Measurements from ENCODE around the gene WDR48.
A peak's percentile ranks its signal among the peaks of the same experiment; 100 is the strongest.
"Not testable (repeated sequence)": the region's sequence is repeated elsewhere in the genome, so short reads cannot be mapped to it uniquely, and the experiment has no call there.

WDR48 gene

DNA sequence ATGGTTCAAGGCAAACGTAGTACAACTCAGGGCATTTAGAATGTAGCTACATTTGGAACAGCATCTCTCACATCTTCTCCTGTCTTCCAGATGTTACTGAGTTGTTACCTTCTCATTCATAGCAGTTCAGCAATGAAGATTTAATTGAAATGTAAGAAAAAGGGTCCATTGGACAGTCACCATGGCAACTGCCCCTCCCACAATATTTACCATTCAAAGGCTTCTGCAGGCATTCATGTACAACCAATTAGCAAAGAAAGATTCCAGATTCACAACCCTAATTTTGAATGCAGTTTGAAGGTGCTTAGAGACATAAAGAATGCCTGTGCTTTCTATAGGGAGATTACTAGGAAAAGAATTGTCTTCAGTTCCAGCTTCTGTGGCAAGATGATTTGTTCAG, 22.3 kb upstream of the WDR48 start:
- TF ChIP-seq ZNF274 (IDR thresholded peaks at IDR 0.05; ENCODE audit: low read depth, low read length), result no peak
- H3K4me3 ChIP-seq (ENCODE audit: low read length), result no peak overlapping the region

DNA sequence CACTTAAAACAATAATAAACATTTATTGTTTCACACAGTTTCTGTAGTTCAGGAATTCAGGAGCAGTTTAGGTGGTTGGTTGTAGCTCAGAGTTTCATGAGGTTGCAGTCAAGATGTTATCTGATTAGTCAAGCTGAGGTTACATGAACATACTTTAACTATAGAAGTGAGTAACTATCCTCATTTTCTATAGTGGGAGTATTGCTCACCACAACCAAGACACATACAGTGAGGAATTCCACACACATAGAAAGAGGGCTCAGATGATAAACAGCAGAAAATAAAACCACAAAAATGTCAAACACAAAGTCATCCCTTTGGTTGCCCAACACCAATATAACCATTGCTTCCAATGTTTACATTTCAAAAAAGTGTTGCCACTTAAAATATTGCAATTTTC, 13.7 kb upstream of the WDR48 start:
- H3K4me3 ChIP-seq (ENCODE audit: low read length), result no peak overlapping the region
- no peak for TF ChIP-seq ZNF274 (IDR thresholded peaks at IDR 0.05; ENCODE audit: low read depth, low read length)

DNA sequence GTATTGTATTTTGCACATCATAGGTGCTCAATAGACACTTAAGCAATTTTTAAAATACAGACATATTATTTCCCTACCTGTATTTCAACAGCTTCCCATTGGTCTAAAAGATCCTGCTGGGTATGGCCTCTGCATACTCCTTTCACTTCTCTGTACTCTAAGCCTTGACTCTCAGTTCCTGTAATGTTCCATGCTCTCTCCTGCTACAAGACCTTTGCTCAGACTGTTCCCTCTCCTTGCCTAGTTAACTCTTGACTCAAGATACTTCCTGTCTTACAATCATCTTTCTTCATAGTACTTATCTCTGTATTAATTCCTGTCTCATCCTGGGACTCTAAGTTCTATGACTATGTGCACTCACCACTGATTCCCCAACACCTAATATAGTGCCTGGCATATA, 1.8 kb upstream of the WDR48 start:
- H3K4me3 ChIP-seq (ENCODE audit: low read length), result no peak overlapping the region
- TF ChIP-seq ZNF274 (IDR thresholded peaks at IDR 0.05; ENCODE audit: low read depth, low read length), result no peak

DNA sequence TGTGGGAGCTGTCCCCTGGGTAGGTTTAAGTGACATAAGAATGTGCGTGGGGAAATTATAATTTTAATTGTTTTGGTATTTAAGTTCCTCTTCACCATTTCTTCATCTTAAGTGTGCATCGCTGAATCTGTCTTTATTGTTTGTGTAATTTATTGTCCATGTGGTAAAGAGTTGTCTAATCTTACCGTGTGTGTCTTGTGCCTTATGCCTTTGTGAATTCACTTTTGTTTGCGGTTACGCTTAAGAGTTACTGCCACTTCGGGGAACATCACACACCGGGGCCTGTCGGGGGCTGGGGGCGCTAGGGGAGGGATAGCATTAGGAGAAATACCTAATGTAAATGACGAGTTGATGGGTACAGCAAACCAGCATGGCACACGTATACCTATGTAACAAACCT, 767 bp downstream of the WDR48 start:
- peak overlapping the region; percentile 85 for H3K4me3 ChIP-seq (ENCODE audit: low read length)
- TF ChIP-seq ZNF274 (IDR thresholded peaks at IDR 0.05; ENCODE audit: low read depth, low read length), result no peak

DNA sequence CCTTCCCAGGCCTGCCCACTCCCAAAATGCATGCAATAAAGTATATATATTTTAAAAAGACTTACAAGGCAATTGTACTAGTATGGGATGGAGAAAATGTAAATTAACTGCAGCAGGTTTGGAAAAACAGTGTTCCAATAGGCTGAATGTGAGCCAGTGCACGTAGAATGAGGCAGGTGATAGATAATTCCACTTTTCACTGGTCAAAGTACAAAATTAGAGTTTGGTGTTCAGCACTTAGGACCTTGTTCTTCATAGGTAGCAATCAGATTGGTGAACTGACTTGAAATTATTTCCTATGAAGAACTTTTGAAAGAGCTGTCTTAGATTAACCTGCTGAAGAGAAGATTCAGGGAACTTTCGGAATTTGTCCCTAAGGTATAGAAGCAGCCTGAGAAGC, 1.9 kb downstream of the WDR48 start:
- no peak overlapping the region for H3K4me3 ChIP-seq (ENCODE audit: low read length)
- TF ChIP-seq ZNF274 (IDR thresholded peaks at IDR 0.05; ENCODE audit: low read depth, low read length), result no peak

DNA sequence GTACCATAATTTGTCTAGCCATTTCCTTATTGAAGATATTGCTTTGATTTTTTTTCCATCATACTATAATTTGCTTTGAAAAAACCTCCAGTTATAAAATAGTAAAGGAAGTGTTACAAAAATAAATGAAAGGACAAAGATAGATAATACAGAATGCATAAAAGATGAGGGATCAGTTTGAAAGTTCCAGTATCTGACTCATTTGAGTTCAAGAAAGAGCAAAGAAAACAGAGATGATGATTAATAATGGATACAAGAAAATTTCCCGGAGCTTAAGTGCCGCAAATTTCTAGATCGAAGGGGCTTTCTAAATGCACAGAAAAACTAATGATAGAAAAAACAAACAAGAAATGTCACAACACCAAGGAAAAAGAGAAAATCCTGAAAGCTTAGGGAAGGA, 4.3 kb downstream of the WDR48 start:
- no peak overlapping the region for H3K4me3 ChIP-seq (ENCODE audit: low read length)
- no peak for TF ChIP-seq ZNF274 (IDR thresholded peaks at IDR 0.05; ENCODE audit: low read depth, low read length)

DNA sequence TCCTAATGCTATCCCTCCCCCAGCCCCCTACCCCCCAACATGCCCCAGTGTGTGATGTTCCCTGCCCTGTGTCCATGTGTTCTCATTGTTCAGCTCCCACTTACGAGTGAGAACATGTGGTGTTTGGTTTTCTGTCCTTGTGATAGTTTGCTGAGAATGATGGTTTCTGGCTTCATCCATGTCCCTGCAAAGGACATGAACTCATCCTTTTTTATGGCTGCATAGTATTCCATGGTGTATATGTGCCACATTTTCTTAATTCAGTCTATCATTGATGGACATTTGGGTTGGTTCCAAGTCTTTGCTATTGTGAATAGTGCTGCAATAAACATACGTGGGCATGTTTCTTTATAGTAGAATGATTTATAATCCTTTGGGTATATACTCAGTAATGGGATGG, 9.4 kb downstream of the WDR48 start:
- H3K4me3 ChIP-seq (ENCODE audit: low read length), result not testable (repeated sequence)

DNA sequence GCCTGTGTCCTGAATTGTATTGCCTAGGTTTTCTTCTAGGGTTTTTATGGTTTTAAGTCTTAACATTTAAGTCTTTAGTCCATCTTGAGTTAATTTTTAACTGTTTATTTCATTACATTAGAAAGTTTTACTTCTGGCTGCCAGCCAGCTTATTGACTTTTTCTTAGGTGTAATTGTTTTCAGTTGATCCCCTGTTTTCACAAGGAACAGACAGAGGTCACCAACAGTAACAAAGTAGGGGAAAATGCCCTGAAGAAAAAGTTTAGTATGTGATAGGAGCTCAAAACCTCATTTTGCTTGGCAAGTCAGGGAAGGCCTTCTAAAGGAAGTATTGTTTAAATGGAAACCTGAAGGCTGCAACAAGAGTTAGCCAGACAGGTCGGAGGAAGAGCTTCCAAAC, 10.4 kb downstream of the WDR48 start:
- H3K4me3 ChIP-seq (ENCODE audit: low read length), result no peak overlapping the region
- TF ChIP-seq ZNF274 (IDR thresholded peaks at IDR 0.05; ENCODE audit: low read depth, low read length), result no peak

DNA sequence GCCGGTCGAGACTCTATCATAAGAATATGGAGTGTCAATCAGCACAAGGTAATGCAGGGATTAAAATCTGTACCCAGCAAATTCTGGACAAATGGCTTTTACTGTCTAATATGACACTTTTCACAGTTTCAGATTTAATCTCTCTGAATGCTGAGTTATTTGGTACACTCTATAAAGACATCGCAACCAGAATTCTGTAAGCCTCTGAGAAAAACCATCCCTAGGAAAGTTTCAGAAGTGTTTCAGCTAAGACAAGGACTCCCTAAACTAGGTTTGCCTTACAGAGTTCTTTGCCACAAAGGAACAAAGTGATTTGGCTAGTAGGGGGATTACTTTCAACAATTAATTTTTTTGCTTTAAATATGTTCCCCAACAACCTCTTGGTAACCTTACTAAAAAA, 11.3 kb downstream of the WDR48 start:
- no peak for TF ChIP-seq ZNF274 (IDR thresholded peaks at IDR 0.05; ENCODE audit: low read depth, low read length)
- H3K4me3 ChIP-seq (ENCODE audit: low read length), result no peak overlapping the region

DNA sequence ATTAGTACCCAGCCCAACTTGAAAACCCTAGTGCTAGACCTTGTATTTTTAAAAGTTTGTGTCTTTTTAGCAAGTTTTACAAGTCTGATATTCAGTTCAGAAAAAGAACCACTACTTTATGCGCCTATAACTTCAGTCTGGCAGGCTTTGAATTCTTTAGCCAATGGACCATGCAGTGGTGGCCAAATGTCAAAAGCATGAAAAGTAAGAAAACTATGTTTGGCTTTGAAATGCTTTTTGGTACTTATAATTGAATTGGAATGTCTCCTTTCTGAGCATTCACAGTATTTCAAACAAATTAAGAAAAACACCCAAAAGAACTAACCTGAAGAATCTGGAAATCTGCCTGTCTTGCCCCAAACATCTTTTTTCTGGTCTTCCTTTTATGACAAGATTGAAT, 12.8 kb downstream of the WDR48 start:
- TF ChIP-seq ZNF274 (IDR thresholded peaks at IDR 0.05; ENCODE audit: low read depth, low read length), result no peak
- H3K4me3 ChIP-seq (ENCODE audit: low read length), result no peak overlapping the region

DNA sequence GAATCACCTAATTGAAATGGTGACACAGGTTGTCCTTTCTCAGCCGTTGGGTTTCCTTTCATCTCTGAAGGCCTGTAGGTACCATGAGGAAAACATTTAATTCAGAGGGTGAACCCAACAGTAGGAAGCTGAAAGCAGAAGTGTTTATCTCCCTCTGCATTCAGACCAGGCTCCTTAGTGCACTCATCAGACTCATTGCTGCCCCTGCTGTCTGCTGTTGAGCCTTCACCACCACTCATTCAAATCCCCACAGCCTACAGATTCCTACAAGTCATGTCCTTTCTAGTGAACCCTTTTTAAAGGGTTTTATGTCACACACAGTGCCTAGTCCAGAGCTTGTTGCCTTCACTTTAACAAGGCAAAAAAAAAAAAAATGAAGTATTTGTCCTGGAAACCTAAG, 13.4 kb downstream of the WDR48 start:
- no peak for TF ChIP-seq ZNF274 (IDR thresholded peaks at IDR 0.05; ENCODE audit: low read depth, low read length)
- no peak overlapping the region for H3K4me3 ChIP-seq (ENCODE audit: low read length)

DNA sequence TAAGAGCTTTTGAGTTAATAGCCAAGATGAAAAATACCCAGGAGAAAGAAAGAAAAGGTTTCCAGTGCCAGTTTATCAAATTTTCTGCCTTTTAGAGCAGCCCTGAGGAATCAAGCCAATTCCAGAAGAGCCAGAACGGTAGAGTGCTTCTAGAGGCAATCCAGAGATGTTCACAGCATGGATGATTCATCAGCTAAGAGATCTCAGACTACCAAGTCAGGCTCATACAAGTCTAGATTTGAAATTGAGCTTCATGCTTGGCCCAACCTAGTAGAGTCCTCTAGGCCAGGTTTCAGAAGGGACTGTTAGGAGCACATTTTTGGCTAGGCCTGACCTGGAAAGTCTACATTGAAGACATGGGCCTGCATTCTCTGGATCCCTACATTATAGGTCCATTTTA, 15.5 kb downstream of the WDR48 start:
- no peak overlapping the region for H3K4me3 ChIP-seq (ENCODE audit: low read length)
- no peak for TF ChIP-seq ZNF274 (IDR thresholded peaks at IDR 0.05; ENCODE audit: low read depth, low read length)

DNA sequence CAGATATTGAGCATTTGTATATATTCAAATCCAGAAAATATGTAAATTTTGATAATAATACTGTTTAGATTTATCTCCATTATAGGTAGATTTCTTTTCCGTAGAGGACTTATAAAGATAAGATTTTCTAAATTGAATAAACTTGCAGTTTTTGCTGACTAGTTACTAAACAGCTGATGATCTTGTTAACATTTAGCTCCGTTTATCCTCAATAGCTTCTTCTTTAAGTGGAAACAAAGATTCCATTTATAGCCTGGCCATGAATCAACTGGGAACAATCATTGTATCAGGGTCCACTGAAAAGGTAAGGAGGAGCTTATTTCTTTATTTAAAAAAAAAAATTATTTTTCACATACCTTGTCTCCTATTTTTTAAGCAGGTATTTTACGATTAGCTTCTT, 16.7 kb downstream of the WDR48 start:
- H3K4me3 ChIP-seq (ENCODE audit: low read length), result no peak overlapping the region
- no peak for TF ChIP-seq ZNF274 (IDR thresholded peaks at IDR 0.05; ENCODE audit: low read depth, low read length)

DNA sequence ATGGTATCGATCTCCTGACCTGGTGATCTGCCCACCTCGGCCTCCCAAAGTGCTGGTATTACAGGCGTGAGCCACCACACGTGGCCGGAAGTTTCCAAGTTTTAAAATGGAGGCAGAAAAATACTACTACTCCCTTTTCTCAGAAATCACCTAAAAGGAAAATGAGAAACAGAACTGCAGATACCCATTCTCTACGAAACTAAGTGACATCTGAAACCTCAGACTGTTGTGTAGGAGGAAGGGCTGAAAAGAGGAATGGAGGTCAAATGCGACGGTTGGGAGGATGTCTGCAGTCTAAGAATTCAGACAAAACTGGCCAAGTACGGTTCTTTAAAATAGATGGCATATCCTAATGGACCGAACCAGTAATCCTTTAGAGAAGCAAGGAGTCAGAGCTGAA, 24.1 kb downstream of the WDR48 start:
- no peak for TF ChIP-seq ZNF274 (IDR thresholded peaks at IDR 0.05; ENCODE audit: low read depth, low read length)
- H3K4me3 ChIP-seq (ENCODE audit: low read length), result no peak overlapping the region

DNA sequence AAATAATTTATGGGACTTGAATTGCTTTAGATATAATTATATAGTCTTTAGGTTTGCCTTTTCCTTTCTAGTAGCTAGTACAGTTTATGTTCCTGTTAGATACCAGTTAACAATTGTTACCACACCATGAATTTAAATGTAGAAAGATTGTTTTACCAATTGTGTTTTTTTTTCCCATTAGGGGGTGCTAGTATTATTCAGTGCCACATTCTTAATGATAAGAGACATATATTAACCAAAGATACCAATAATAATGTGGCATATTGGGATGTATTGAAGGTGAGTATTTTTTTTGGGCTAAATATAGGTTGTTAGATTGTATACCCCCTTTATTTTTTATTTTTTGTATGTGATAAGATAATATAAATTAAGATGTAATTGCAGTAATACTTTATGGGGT, 27.7 kb downstream of the WDR48 start:
- TF ChIP-seq ZNF274 (IDR thresholded peaks at IDR 0.05; ENCODE audit: low read depth, low read length), result no peak
- no peak overlapping the region for H3K4me3 ChIP-seq (ENCODE audit: low read length)

DNA sequence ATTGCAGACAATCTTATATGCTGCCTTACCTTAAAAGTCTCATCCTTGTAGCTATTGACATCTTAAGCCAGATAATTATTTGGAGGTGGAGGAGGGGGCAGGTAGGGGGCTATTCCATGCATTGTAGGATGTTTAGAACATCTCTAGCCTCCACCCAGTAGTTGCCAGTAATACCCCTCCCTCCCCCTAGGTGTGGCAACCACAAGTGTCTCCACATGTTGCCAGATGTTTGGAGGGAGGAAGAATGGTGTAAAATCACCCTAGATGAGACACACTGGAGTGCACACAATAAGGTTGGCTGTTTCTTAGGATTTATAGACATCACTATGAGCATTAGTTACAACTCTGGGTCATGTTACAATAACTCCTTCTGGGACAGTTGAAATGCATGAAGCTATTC, 28.2 kb downstream of the WDR48 start:
- no peak overlapping the region for H3K4me3 ChIP-seq (ENCODE audit: low read length)
- TF ChIP-seq ZNF274 (IDR thresholded peaks at IDR 0.05; ENCODE audit: low read depth, low read length), result no peak

All from GM08714 (cell line).